ENCODE measurements around the gene AGPS. TPM values are rescaled to one million over a fixed set of nuclear protein-coding genes. Genes with fewer than 3 reads are reported as not detected.
A peak's percentile ranks its signal among the peaks of the same experiment; 100 is the strongest.

The AGPS gene
- total RNA-seq, 6 experiments from 2014 or later = 36.0 to 47.6 (median 43.1) TPM

DNA sequence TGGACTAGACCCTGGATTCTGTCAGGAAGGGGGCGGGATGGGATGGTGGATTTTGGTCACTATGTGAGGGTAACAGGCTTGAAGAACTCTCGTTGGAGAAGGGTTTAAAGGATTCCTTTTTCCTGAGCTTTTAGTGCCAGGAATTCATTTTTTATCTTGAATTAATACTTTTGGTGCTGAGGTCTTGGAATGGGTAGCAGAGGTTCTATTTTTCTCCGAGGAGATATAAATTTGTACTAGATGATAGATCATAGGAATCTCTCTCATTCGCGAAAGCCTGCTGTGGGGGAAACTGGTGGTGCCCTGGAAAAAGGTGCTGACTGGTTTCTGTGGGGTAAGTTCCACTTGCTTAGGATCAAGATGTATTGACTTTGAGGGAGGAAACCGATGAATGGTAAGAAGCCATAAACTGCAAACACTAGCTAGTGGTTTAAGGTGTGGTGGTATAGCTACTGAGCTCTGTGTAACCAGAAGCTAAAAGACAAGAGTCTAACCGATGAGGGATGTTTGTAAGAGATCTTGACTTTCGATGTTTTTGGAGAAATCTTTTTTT is 706 bp downstream of the AGPS start:
- Mint-ChIP-seq H3K27me3 (ENCODE audit: insufficient read depth) (no peaks in the 10 kb centered on the region), H3K4me3 (peak overlapping the region; percentile 94), H3K27ac (peak overlapping the region; percentile 86), H3K4me1 (ENCODE audit: low read depth) (peaks cover 62% of the 10 kb centered on the region), H3K9me3 (no peaks in the 10 kb centered on the region), H3K36me3 (ENCODE audit: low read depth) (peaks cover 4% of the 10 kb centered on the region; the same call in 1 of the 2 replicates)
- DNase-seq = no peak
- TF ChIP-seq, protein P1, sequence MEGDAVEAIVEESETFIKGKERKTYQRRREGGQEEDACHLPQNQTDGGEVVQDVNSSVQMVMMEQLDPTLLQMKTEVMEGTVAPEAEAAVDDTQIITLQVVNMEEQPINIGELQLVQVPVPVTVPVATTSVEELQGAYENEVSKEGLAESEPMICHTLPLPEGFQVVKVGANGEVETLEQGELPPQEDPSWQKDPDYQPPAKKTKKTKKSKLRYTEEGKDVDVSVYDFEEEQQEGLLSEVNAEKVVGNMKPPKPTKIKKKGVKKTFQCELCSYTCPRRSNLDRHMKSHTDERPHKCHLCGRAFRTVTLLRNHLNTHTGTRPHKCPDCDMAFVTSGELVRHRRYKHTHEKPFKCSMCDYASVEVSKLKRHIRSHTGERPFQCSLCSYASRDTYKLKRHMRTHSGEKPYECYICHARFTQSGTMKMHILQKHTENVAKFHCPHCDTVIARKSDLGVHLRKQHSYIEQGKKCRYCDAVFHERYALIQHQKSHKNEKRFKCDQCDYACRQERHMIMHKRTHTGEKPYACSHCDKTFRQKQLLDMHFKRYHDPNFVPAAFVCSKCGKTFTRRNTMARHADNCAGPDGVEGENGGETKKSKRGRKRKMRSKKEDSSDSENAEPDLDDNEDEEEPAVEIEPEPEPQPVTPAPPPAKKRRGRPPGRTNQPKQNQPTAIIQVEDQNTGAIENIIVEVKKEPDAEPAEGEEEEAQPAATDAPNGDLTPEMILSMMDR (IDR thresholded peaks at IDR 0.05) = no peak

DNA sequence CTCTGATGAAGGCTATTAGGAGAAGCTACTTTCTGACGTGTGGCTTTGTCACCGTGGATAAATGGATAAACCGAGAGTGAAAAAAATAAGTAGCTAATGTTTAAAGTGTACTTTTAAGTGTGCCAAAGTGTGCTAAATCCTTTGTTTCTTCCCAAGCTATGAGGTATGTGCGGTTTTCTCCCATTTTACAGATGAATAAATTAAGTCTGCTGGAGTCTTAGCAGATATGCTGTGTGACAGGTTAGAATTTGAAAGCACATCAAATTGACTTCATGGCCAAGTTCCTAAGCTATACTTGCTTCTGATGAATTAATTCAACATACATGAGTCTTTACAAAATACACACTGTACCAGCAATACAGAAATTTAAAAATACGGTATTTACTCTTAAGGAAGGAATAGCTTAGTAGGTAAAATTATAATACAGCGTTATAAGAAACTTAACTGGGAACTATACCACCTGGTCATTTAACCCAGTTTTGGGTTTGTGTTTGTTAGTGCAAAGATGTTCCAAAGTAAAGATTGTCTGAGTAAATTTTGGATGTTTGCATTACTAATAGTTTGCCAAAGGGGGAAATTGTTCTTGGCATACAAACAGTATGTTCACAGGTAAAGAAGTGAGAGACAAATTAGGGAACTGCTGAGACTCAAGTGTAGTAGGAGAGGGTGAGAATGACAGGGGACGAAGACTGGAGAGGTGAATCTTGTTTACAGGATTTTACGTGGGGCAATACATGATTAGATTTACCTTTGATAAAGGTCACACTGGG is 1.4 kb downstream of the AGPS start:
- Mint-ChIP-seq H3K27ac (no peak overlapping the region), H3K4me1 (ENCODE audit: low read depth) (peaks cover 69% of the 10 kb centered on the region), H3K4me3 (peak overlapping the region; percentile 94), H3K27me3 (ENCODE audit: insufficient read depth) (no peaks in the 10 kb centered on the region), H3K36me3 (ENCODE audit: low read depth) (peaks cover 4% of the 10 kb centered on the region; the same call in 1 of the 2 replicates), H3K9me3 (no peaks in the 10 kb centered on the region)
- TF ChIP-seq, protein P1 (IDR thresholded peaks at IDR 0.05) = no peak
- no peak for DNase-seq

DNA sequence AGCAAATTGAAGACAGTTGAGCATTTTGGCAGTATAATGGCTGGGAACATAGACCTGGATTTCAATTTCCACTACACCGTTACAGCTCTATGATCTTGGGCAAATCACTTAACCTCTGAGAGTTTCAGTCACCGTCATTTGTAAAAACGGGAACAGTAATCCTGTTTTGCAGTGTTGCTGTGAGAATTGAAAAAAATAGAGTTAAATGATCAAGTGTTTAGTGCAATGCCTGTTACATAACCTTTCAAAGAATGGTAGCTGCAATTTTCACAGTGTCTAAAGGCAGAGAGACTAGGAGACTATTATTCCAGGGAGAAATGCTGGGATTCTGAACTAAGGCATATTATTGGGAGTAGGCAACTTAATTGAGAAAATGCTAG is 2.0 kb downstream of the AGPS start:
- H3K27ac Mint-ChIP-seq = no peak overlapping the region
- peak overlapping the region; percentile 0 for H3K4me3 Mint-ChIP-seq
- TF ChIP-seq, protein P1 (IDR thresholded peaks at IDR 0.05) = no peak
- no peaks in the 10 kb centered on the region for H3K9me3 Mint-ChIP-seq
- H3K4me1 Mint-ChIP-seq (ENCODE audit: low read depth) = peaks cover 72% of the 10 kb centered on the region
- peaks cover 4% of the 10 kb centered on the region; the same call in 1 of the 2 replicates for H3K36me3 Mint-ChIP-seq (ENCODE audit: low read depth)
- DNase-seq = no peak
- H3K27me3 Mint-ChIP-seq (ENCODE audit: insufficient read depth) = no peaks in the 10 kb centered on the region

DNA sequence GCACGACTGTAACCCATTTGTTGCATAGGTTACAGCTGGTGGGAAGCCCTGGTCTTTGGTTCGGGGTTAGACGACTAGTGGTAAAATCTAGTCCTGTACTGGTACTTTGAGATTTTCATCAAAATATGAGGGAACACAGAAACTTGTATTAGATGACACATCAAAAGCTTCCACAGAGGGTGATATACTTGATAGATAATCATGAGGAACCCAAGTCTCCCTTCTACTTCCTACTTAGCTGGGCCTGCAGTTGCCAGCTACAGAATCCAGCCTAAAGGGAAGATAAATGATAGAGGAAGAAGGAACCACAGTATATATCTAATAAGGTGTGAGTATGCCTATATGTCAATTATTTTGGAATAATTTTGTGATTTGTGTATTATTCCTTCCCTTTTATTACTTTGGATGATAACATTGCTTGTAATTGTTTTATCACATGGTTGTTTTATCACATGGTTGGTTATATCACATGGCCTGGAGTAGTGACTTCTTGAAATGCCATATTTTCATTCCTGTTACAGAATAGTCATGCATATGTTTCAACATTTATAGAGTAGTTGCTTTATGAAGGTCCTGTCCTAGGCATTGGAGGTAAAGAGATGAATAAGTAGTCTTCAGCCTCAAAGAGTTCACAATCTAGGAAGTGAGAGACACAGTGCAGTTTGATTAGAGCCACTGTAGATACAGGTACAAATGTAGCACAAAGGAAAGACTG is 2.9 kb downstream of the AGPS start:
- no peak overlapping the region for H3K27ac Mint-ChIP-seq
- no peaks in the 10 kb centered on the region for H3K27me3 Mint-ChIP-seq (ENCODE audit: insufficient read depth)
- H3K9me3 Mint-ChIP-seq = no peaks in the 10 kb centered on the region

More for the DNA sequence above, 2.9 kb downstream of the AGPS start:
- peaks cover 80% of the 10 kb centered on the region for H3K4me1 Mint-ChIP-seq (ENCODE audit: low read depth)
- TF ChIP-seq, protein P1 (IDR thresholded peaks at IDR 0.05) = no peak
- DNase-seq = no peak
- H3K4me3 Mint-ChIP-seq = no peak overlapping the region; the same call in 1 of the 2 replicates
- H3K36me3 Mint-ChIP-seq (ENCODE audit: low read depth) = peaks cover 4% of the 10 kb centered on the region; the same call in 1 of the 2 replicates

All from HFFc6 (cell line).